ENCODE results near the gene SGSM1.

The SGSM1 gene

GRCh38 chr22:24944217-24944937 lies 138.4 kb downstream of the SGSM1 start:
- no peak for ATAC-seq (replicated peaks)
- no peaks in the 10 kb centered on the region for H3K4me1 Mint-ChIP-seq (ENCODE audit: low read depth in 2 of 2)
- no peaks in the 10 kb centered on the region for H3K36me3 Mint-ChIP-seq (ENCODE audit: insufficient read depth)
- no peak overlapping the region for H3K4me3 Mint-ChIP-seq
- no peak overlapping the region for H3K27ac Mint-ChIP-seq
- no peak for DNase-seq
- H3K9me3 Mint-ChIP-seq, result no peaks in the 10 kb centered on the region
- H3K27me3 Mint-ChIP-seq, result peaks cover 45 to 56% of the 10 kb centered on the region in 2 donors

GRCh38 chr22:24945430-24945829 lies 139.4 kb downstream of the SGSM1 start:
- Mint-ChIP-seq H3K27ac (no peak overlapping the region), H3K27me3 (peaks cover 56 to 66% of the 10 kb centered on the region in 2 donors), H3K9me3 (no peaks in the 10 kb centered on the region)

GRCh38 chr22:24947383-24947782 lies 141.4 kb downstream of the SGSM1 start:
- ATAC-seq (replicated peaks) (no peak), DNase-seq (no peak)
- Mint-ChIP-seq H3K4me3 (no peak overlapping the region), H3K27ac (no peak overlapping the region), H3K9me3 (no peaks in the 10 kb centered on the region), H3K36me3 (ENCODE audit: insufficient read depth) (no peaks in the 10 kb centered on the region), H3K4me1 (ENCODE audit: low read depth in 2 of 2) (peaks cover 16 to 20% of the 10 kb centered on the region in 2 donors), H3K27me3 (peaks cover 67 to 81% of the 10 kb centered on the region in 2 donors)

More at GRCh38 chr22:24945430-24945829, 139.4 kb downstream of the SGSM1 start:
- ATAC-seq (replicated peaks) (no peak), DNase-seq (no peak)
- Mint-ChIP-seq H3K36me3 (ENCODE audit: insufficient read depth) (no peaks in the 10 kb centered on the region), H3K4me3 (no peak overlapping the region), H3K4me1 (ENCODE audit: low read depth in 2 of 2) (peaks cover 6 to 9% of the 10 kb centered on the region in 2 donors)

GRCh38 chr22:24947881-24948280 lies 141.9 kb downstream of the SGSM1 start:
- ATAC-seq (replicated peaks) (no peak), DNase-seq (no peak)
- Mint-ChIP-seq H3K4me3 (no peak overlapping the region), H3K27me3 (peaks cover 63 to 84% of the 10 kb centered on the region in 2 donors), H3K36me3 (ENCODE audit: insufficient read depth) (no peaks in the 10 kb centered on the region), H3K4me1 (ENCODE audit: low read depth in 2 of 2) (peaks cover 18 to 20% of the 10 kb centered on the region in 2 donors), H3K27ac (no peak overlapping the region), H3K9me3 (no peaks in the 10 kb centered on the region)

GRCh38 chr22:24948356-24949202 lies 142.6 kb downstream of the SGSM1 start:
- DNase-seq, result no peak
- ATAC-seq (replicated peaks), result no peak
- Mint-ChIP-seq H3K4me1 (ENCODE audit: low read depth in 2 of 2) (peaks cover 22 to 24% of the 10 kb centered on the region in 2 donors), H3K9me3 (no peaks in the 10 kb centered on the region), H3K27ac (no peak overlapping the region), H3K4me3 (no peak overlapping the region), H3K36me3 (ENCODE audit: insufficient read depth) (no peaks in the 10 kb centered on the region), H3K27me3 (peaks cover 66 to 91% of the 10 kb centered on the region in 2 donors)

GRCh38 chr22:24950272-24950902 lies 144.4 kb downstream of the SGSM1 start:
- no peak overlapping the region for H3K27ac Mint-ChIP-seq
- H3K36me3 Mint-ChIP-seq (ENCODE audit: insufficient read depth), result peaks cover 2% of the 10 kb centered on the region
- peaks cover 26 to 30% of the 10 kb centered on the region in 2 donors for H3K4me1 Mint-ChIP-seq (ENCODE audit: low read depth in 2 of 2)
- DNase-seq (no peak), ATAC-seq (replicated peaks) (no peak)
- peak overlapping the region in 1 of 2 donors; percentile 7 for H3K4me3 Mint-ChIP-seq
- peaks cover 62 to 89% of the 10 kb centered on the region in 2 donors for H3K27me3 Mint-ChIP-seq
- no peaks in the 10 kb centered on the region for H3K9me3 Mint-ChIP-seq

GRCh38 chr22:24951942-24952836 lies 146.2 kb downstream of the SGSM1 start, which contains the start of gene KIAA1671:
KIAA1671 (plus strand) TSS chr22:24952716; CDS start chr22:25028000, 75,284 bp downstream.
- DNase-seq (peak; percentile 82 to 88 (median 87)), ATAC-seq (replicated peaks) (peak; percentile 88)
- Mint-ChIP-seq H3K36me3 (ENCODE audit: insufficient read depth) (peaks cover 5% of the 10 kb centered on the region), H3K27me3 (peaks cover 53 to 83% of the 10 kb centered on the region in 2 donors), H3K4me1 (ENCODE audit: low read depth in 2 of 2) (peaks cover 26 to 30% of the 10 kb centered on the region in 2 donors), H3K9me3 (no peaks in the 10 kb centered on the region), H3K27ac (peak within 1 kb of the TSS; percentile 30 to 44), H3K4me3 (peak within 1 kb of the TSS; percentile 80 to 91)

GRCh38 chr22:24952837-24953383 lies 146.9 kb downstream of the SGSM1 start:
- H3K27me3 Mint-ChIP-seq, result peaks cover 47 to 77% of the 10 kb centered on the region in 2 donors
- H3K9me3 Mint-ChIP-seq, result no peaks in the 10 kb centered on the region
- H3K4me1 Mint-ChIP-seq (ENCODE audit: low read depth in 2 of 2), result peaks cover 26 to 30% of the 10 kb centered on the region in 2 donors
- H3K27ac Mint-ChIP-seq, result peak overlapping the region in 1 of 2 donors; percentile 44
- peaks cover 5% of the 10 kb centered on the region for H3K36me3 Mint-ChIP-seq (ENCODE audit: insufficient read depth)
- ATAC-seq (replicated peaks), result no peak
- DNase-seq, result peak in 1 of 3 experiments; percentile 5
- peak overlapping the region; percentile 41 to 58 for H3K4me3 Mint-ChIP-seq

- H3K36me3 Mint-ChIP-seq (ENCODE audit: insufficient read depth), result peaks cover 5% of the 10 kb centered on the region
- no peaks in the 10 kb centered on the region for H3K9me3 Mint-ChIP-seq
- peak overlapping the region; percentile 41 to 62 for H3K4me3 Mint-ChIP-seq
- peak overlapping the region; percentile 16 to 44 for H3K27ac Mint-ChIP-seq
- ATAC-seq (replicated peaks), result no peak
- peaks cover 26 to 30% of the 10 kb centered on the region in 2 donors for H3K4me1 Mint-ChIP-seq (ENCODE audit: low read depth in 2 of 2)
- no peak for DNase-seq
- peaks cover 41 to 70% of the 10 kb centered on the region in 2 donors for H3K27me3 Mint-ChIP-seq
Measured at GRCh38 chr22:24953384-24954113, 147.5 kb downstream of the SGSM1 start.

- Mint-ChIP-seq H3K4me3 (peak overlapping the region; percentile 41 to 62), H3K36me3 (ENCODE audit: insufficient read depth) (peaks cover 5% of the 10 kb centered on the region), H3K27ac (peak overlapping the region in 1 of 2 donors; percentile 16), H3K9me3 (no peaks in the 10 kb centered on the region), H3K27me3 (peaks cover 37 to 65% of the 10 kb centered on the region in 2 donors), H3K4me1 (ENCODE audit: low read depth in 2 of 2) (peaks cover 26 to 30% of the 10 kb centered on the region in 2 donors)
- ATAC-seq (replicated peaks) (no peak), DNase-seq (no peak)
Measured at GRCh38 chr22:24954114-24954463, 148.1 kb downstream of the SGSM1 start.

- Mint-ChIP-seq H3K9me3 (no peaks in the 10 kb centered on the region), H3K36me3 (ENCODE audit: insufficient read depth) (peaks cover 5% of the 10 kb centered on the region), H3K27ac (no peak overlapping the region), H3K4me3 (no peak overlapping the region), H3K27me3 (peaks cover 31 to 57% of the 10 kb centered on the region in 2 donors), H3K4me1 (ENCODE audit: low read depth in 2 of 2) (peaks cover 22 to 30% of the 10 kb centered on the region in 2 donors)
- DNase-seq, result no peak
- no peak for ATAC-seq (replicated peaks)
Measured at GRCh38 chr22:24954856-24955255, 148.8 kb downstream of the SGSM1 start.

GRCh38 chr22:24957043-24957442 lies 151.0 kb downstream of the SGSM1 start:
- Mint-ChIP-seq H3K4me1 (ENCODE audit: low read depth in 2 of 2) (peaks cover 8 to 16% of the 10 kb centered on the region in 2 donors), H3K27me3 (peaks cover 16 to 40% of the 10 kb centered on the region in 2 donors), H3K9me3 (no peaks in the 10 kb centered on the region), H3K36me3 (ENCODE audit: insufficient read depth) (peaks cover 5% of the 10 kb centered on the region), H3K27ac (no peak overlapping the region), H3K4me3 (no peak overlapping the region)
- ATAC-seq (replicated peaks) (no peak), DNase-seq (no peak)
